IMR-90 (cell line): ENCODE results near the gene TBC1D9. TPM values are rescaled to one million over a fixed set of nuclear protein-coding genes. Genes with fewer than 3 reads are reported as not detected.

Source experiments
- ATAC-seq: fragments of 200-7000 bp; cut with Tn5 transposase; 2 replicates; pipeline ENCODE4 v1.9.1; 2020; ENCODE audit warnings: low read depth, mild to moderate bottlenecking, moderate library complexity
- BruUV-seq: library from RNA; stranded (reverse); fragments of 400-500 nt; replicated peaks from 2 replicates; lab custom pipeline; 2021; lab: Mats Ljungman, UMichigan
- CTCF ChIA-PET: fragments of 300-600 bp; formaldehyde crosslinking; extraction: SDS; loops from one replicate; lab custom pipeline; 2021; ENCODE audit warnings: antibody characterized with exemption; lab: Yijun Ruan, JAX
- POLR2A ChIA-PET: fragments of 300-600 bp; sonication (Branson Sonifier 250); formaldehyde crosslinking; loops from one replicate; lab custom pipeline; 2022; ENCODE audit warnings: antibody characterized with exemption; ENCODE audit not compliant: unreplicated experiment; lab: Charles Lee
- DNase-seq: peaks from one replicate; pipeline ENCODE4 v3.0.0; 2013
- H2AFZ ChIP-seq: replicated peaks from 2 replicates; pipeline ENCODE3; 2013; ENCODE audit warnings: low read length, mild to moderate bottlenecking; ENCODE audit not compliant: poor library complexity
- H2AK5ac ChIP-seq: 2 replicates; pipeline ENCODE4 v1.6.1; 2013; ENCODE audit warnings: low read depth, low read length, inconsistent platforms
- H2AK9ac ChIP-seq: replicated peaks from 2 replicates; pipeline ENCODE3; 2013; ENCODE audit warnings: mild to moderate bottlenecking, low read depth, low read length, moderate library complexity; ENCODE audit not compliant: poor library complexity
- H2BK120ac ChIP-seq: 2 replicates; pipeline ENCODE4 v1.6.1; 2013; ENCODE audit warnings: low read depth, low read length, inconsistent platforms
- H2BK15ac ChIP-seq: 3 replicates; pipeline ENCODE4 v1.6.1; 2013; ENCODE audit warnings: low read depth, low read length, inconsistent platforms
- H2BK20ac ChIP-seq: 2 replicates; pipeline ENCODE4 v1.6.1; 2013; ENCODE audit warnings: low read depth, mild to moderate bottlenecking, inconsistent platforms, low read length, moderate library complexity
- H2BK5ac ChIP-seq: 2 replicates; pipeline ENCODE4 v1.6.1; 2013; ENCODE audit warnings: mild to moderate bottlenecking, low read depth, low read length, inconsistent platforms; ENCODE audit not compliant: poor library complexity, severe bottlenecking
- H3K14ac ChIP-seq: replicated peaks from 2 replicates; pipeline ENCODE4 v1.6.1; 2013; ENCODE audit warnings: low read depth, low read length, inconsistent platforms
- H3K18ac ChIP-seq: 2 replicates; pipeline ENCODE4 v1.6.1; 2013; ENCODE audit warnings: low read depth, low read length, control low read depth
- H3K23ac ChIP-seq: 2 replicates; pipeline ENCODE4 v1.6.1; 2013; ENCODE audit warnings: low read depth, low read length, inconsistent platforms
- H3K27ac ChIP-seq: 2 replicates; pipeline ENCODE4 v1.5.1; 2013; ENCODE audit warnings: mild to moderate bottlenecking, control low read depth, low read length; ENCODE audit not compliant: insufficient read depth
- H3K27me3 ChIP-seq: 2 replicates; pipeline ENCODE4 v1.6.1; 2013; ENCODE audit warnings: low read length; ENCODE audit not compliant: control insufficient read depth, insufficient read depth
- H3K36me3 ChIP-seq: 2 replicates; pipeline ENCODE4 v1.6.1; 2013; ENCODE audit warnings: low read length, mixed read lengths; ENCODE audit not compliant: control insufficient read depth, insufficient read depth
- H3K4ac ChIP-seq: 2 replicates; pipeline ENCODE4 v1.6.1; 2013; ENCODE audit warnings: low read depth, low read length, inconsistent platforms
- H3K4me1 ChIP-seq: 2 replicates; pipeline ENCODE4 v1.6.1; 2013; ENCODE audit warnings: low read length, mixed read lengths; ENCODE audit not compliant: control insufficient read depth, insufficient read depth
- H3K4me2 ChIP-seq: 2 replicates; pipeline ENCODE4 v1.6.1; 2013; ENCODE audit warnings: low read depth, mild to moderate bottlenecking, control low read depth, low read length, moderate library complexity
- H3K4me3 ChIP-seq: 2 replicates; pipeline ENCODE4 v1.5.1; 2013; ENCODE audit warnings: low read depth, mild to moderate bottlenecking, control low read depth, low read length, moderate library complexity; ENCODE audit not compliant: insufficient read depth
- H3K56ac ChIP-seq: 2 replicates; pipeline ENCODE4 v1.6.1; 2013; ENCODE audit warnings: low read length, inconsistent platforms; ENCODE audit not compliant: insufficient read depth; ENCODE audit errors: extremely low read depth
- H3K79me1 ChIP-seq, 2 experiments: 2 replicates each; pipeline ENCODE4 v1.6.1; 2013; ENCODE audit warnings: low read length in 2 of 2, inconsistent platforms in 1 of 2, low read depth in 1 of 2
- H3K9ac ChIP-seq: 2 replicates; pipeline ENCODE4 v1.6.1; 2013; ENCODE audit warnings: low read depth, low read length, control low read depth
- H3K9me1 ChIP-seq: 2 replicates; pipeline ENCODE4 v1.6.1; 2013; ENCODE audit warnings: low read length, inconsistent platforms; ENCODE audit not compliant: insufficient read depth
- H3K9me3 ChIP-seq: 2 replicates; pipeline ENCODE4 v1.6.1; 2013; ENCODE audit warnings: low read length; ENCODE audit not compliant: control insufficient read depth, insufficient read depth
- H4K20me1 ChIP-seq: 2 replicates; pipeline ENCODE4 v1.6.1; 2013; ENCODE audit warnings: low read length, inconsistent platforms; ENCODE audit not compliant: insufficient read depth
- H4K5ac ChIP-seq: 2 replicates; pipeline ENCODE4 v1.6.1; 2013; ENCODE audit warnings: mild to moderate bottlenecking, low read depth, low read length, control low read depth
- H4K8ac ChIP-seq, 2 experiments: 2 replicates each; pipeline ENCODE4 v1.6.1; 2013; ENCODE audit warnings: low read depth in 2 of 2, low read length in 2 of 2, control low read depth in 1 of 2, inconsistent platforms in 1 of 2
- H4K91ac ChIP-seq: 2 replicates; pipeline ENCODE4 v1.6.1; 2013; ENCODE audit warnings: low read depth, low read length, inconsistent platforms; ENCODE audit not compliant: insufficient read depth
- BHLHE40 ChIP-seq: fragments of 150-350 bp; IDR thresholded peaks from 2 replicates; pipeline ENCODE4 v1.6.1; 2016; ENCODE audit warnings: mild to moderate bottlenecking, low read depth, low read length
- CEBPB ChIP-seq: IDR thresholded peaks from 2 replicates; pipeline ENCODE4 v1.6.1; 2012; ENCODE audit warnings: low read depth, low read length, improper control_type of control experiment
- CHD1 ChIP-seq: IDR thresholded peaks from 2 replicates; pipeline ENCODE4 v1.6.1; 2012; ENCODE audit warnings: low read depth, low read length, improper control_type of control experiment
- CTCF ChIP-seq: conservative IDR thresholded peaks from 2 replicates; pipeline ENCODE4 v1.5.1; 2012; ENCODE audit warnings: mild to moderate bottlenecking, low read depth, low read length, improper control_type of control experiment
- ELK1 ChIP-seq: fragments of 150-350 bp; IDR thresholded peaks from 2 replicates; pipeline ENCODE4 v1.6.1; 2016; ENCODE audit warnings: low read depth, mild to moderate bottlenecking, low read length, moderate library complexity, borderline replicate concordance
- FOS ChIP-seq: fragments of 150-350 bp; IDR thresholded peaks from 2 replicates; pipeline ENCODE4 v1.6.1; 2016; ENCODE audit warnings: low read depth, low read length
- MAFK ChIP-seq: IDR thresholded peaks from 2 replicates; pipeline ENCODE4 v1.6.1; 2012; ENCODE audit warnings: low read depth, low read length, improper control_type of control experiment
- MAZ ChIP-seq: IDR thresholded peaks from 2 replicates; pipeline ENCODE4 v1.6.1; 2012; ENCODE audit warnings: low read depth, mild to moderate bottlenecking, low read length, improper control_type of control experiment, moderate library complexity, borderline replicate concordance
- MXI1 ChIP-seq: IDR thresholded peaks from 2 replicates; pipeline ENCODE4 v1.6.1; 2012; ENCODE audit warnings: low read depth, mild to moderate bottlenecking, low read length, moderate library complexity, borderline replicate concordance
- NFE2L2 ChIP-seq: fragments of 150-350 bp; IDR thresholded peaks from 2 replicates; pipeline ENCODE4 v1.6.1; 2016; ENCODE audit warnings: low read depth, mild to moderate bottlenecking, low read length
- POLR2A ChIP-seq: IDR thresholded peaks from 2 replicates; pipeline ENCODE4 v1.6.1; 2012; ENCODE audit warnings: mild to moderate bottlenecking, low read depth, low read length
- RAD21 ChIP-seq: IDR thresholded peaks from 2 replicates; pipeline ENCODE4 v1.6.1; 2012; ENCODE audit warnings: low read length, improper control_type of control experiment
- RCOR1 ChIP-seq: IDR thresholded peaks from 2 replicates; pipeline ENCODE4 v1.6.1; 2012; ENCODE audit warnings: mild to moderate bottlenecking, low read length, improper control_type of control experiment; ENCODE audit not compliant: insufficient replicate concordance
- RFX5 ChIP-seq: IDR thresholded peaks from 2 replicates; pipeline ENCODE4 v1.8.0; 2012; ENCODE audit warnings: low read depth, mild to moderate bottlenecking, low read length, moderate library complexity
- SMC3 ChIP-seq: fragments of 150-350 bp; IDR thresholded peaks from 2 replicates; pipeline ENCODE4 v1.6.1; 2016; ENCODE audit warnings: low read depth, mild to moderate bottlenecking, antibody characterized with exemption, low read length, moderate library complexity
- USF2 ChIP-seq: fragments of 150-350 bp; IDR thresholded peaks from 2 replicates; pipeline ENCODE4 v1.6.1; 2017; ENCODE audit warnings: mild to moderate bottlenecking, antibody characterized with exemption, low read length, low read depth
- WGBS, 2 experiments: methylation state at CpG; one replicate each; pipeline versions ENCODE4 v1.1.5 to v1.1.7; 2013; ENCODE audit warnings: missing lambda C conversion rate in 2 of 2; ENCODE audit not compliant: insufficient read length in 1 of 2; ENCODE audit errors: extremely low coverage in 2 of 2; 5-methylcytosine and 5-hydroxymethylcytosine counted together
- dilution Hi-C: fragments of 300-500 bp; cut with HindIII; formaldehyde crosslinking; loops from one replicate; pipeline ENCODE4 v1.14.3; 2018; ENCODE audit warnings: low sequenced_read_pairs; ENCODE audit not compliant: unreplicated experiment
- in situ Hi-C: fragments of 300-500 bp; cut with MboI; formaldehyde crosslinking; loops from 3 replicates; pipeline ENCODE4 v1.14.3; 2019; ENCODE audit warnings: low sequenced_read_pairs, inconsistent platforms, mixed read lengths
- intact Hi-C: fragments of 100-400 bp; cut with micrococcal nuclease; formaldehyde crosslinking; loops from 2 replicates; pipeline ENCODE4 v1.10.0; 2022
- polyA plus RNA-seq, 3 experiments: library from polyadenylated mRNA; depleted of rRNA; stranded (reverse); fragments of >200 nt; gene quantifications; 2 replicates each; pipeline ENCODE4 v1.2.3, GENCODE V29; 2012; ENCODE audit warnings: low replicate concordance in 1 of 3
- total RNA-seq: library from RNA; depleted of rRNA; stranded (reverse); fragments of >200 nt; gene quantifications from 2 replicates; pipeline ENCODE4 v1.2.3, GENCODE V29; 2012

The TBC1D9 gene
- total and polyA plus RNA-seq, 2 of the 4 experiments (the other 2 are of a cell fraction), result 11.7 to 15.2 TPM

- H3K9me1 ChIP-seq, result no peaks in the 10 kb centered on the region
- no peak overlapping the region for H3K27ac ChIP-seq
- no peaks in the 10 kb centered on the region for H3K79me1 ChIP-seq
- no TSS peak for BruUV-seq
- no peak overlapping the region for H3K14ac ChIP-seq
- no peak overlapping the region for H2AK5ac ChIP-seq
- in situ Hi-C loops (loop anchor here (10.0 to 25.0 kb wide), 2 partner anchors 242 to 600 kb away; no protein-coding TSS in a partner anchor), dilution Hi-C loops (no loop called here), intact Hi-C loops (loop anchor here (5.0 to 10.0 kb wide), 2 partner anchors 600 to 878 kb away; no protein-coding TSS in a partner anchor)
- no peak overlapping the region for H2BK20ac ChIP-seq
- no peaks in the 10 kb centered on the region for H3K4me1 ChIP-seq
- ChIA-PET POLR2A (no interaction called here), CTCF (interaction anchor here (0.6 kb wide), 1 partner anchor 1480 kb away, joined by 4 read pairs; no protein-coding TSS in a partner anchor)
- no peak overlapping the region for H2BK120ac ChIP-seq
- no peak overlapping the region for H3K4me2 ChIP-seq
- no peak overlapping the region for H4K5ac ChIP-seq
- no peak overlapping the region for H3K18ac ChIP-seq
- no peaks in the 10 kb centered on the region for H3K36me3 ChIP-seq
- no peak overlapping the region for H3K23ac ChIP-seq
- DNase-seq (no peak), ATAC-seq (no peak)
- H2AFZ ChIP-seq, result no peak overlapping the region
- H2AK9ac ChIP-seq, result no peak overlapping the region
- WGBS, 2 experiments, result no CpG with 5 or more reads among the region's 1 CpG
- H4K8ac ChIP-seq, result no peak overlapping the region
- H2BK15ac ChIP-seq, result no peak overlapping the region
- no peak overlapping the region for H3K9ac ChIP-seq
- TF ChIP-seq USF2 (no peak), RCOR1 (no peak), CTCF (no peak), CEBPB (no peak), SMC3 (no peak), RFX5 (no peak), RAD21 (no peak), POLR2A (no peak), MXI1 (no peak), BHLHE40 (no peak), MAFK (no peak), MAZ (no peak), FOS (no peak), CHD1 (no peak), ELK1 (no peak), NFE2L2 (no peak)
- H4K91ac ChIP-seq, result no peak overlapping the region
- H3K27me3 ChIP-seq, result no peaks in the 10 kb centered on the region
- no peaks in the 10 kb centered on the region for H3K9me3 ChIP-seq
- no peak overlapping the region for H3K56ac ChIP-seq
- no peak overlapping the region for H3K4me3 ChIP-seq
- H4K20me1 ChIP-seq, result no peaks in the 10 kb centered on the region
- no peak overlapping the region for H3K4ac ChIP-seq
- H2BK5ac ChIP-seq, result no peak overlapping the region
Measured at GRCh38 chr4:140612357-140612756, 143.8 kb downstream of the TBC1D9 start.
